ENCODE measurements around the gene ASF1A. TPM values are rescaled to one million over a fixed set of nuclear protein-coding genes. Genes with fewer than 3 reads are reported as not detected.

Gene ASF1A
- total and polyA plus RNA-seq, 4 donors: 5.6 to 27.0 (median 7.2) TPM

DNA sequence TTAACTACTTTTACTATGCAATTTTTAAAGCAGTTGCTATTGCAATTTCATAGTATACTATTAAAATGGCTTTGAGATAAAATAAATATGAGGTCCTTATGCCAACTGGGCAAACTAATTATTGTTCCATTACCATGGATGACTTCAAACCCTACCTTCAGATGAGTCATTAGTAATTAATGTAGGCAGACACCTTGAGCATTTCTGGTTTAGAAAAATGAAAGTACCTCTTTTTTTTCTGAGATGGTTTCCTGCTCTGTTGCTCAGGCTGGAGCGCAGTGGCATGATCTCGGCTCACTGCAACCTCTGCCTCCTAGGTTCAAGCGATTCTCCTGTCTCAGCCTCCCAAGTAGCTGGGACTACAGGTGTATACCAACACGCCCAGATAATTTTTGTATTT, 11.9 kb downstream of the ASF1A start:
- no peaks in the 10 kb centered on the region for H3K9me3 ChIP-seq (ENCODE audit: control insufficient read depth in 4 of 4, low read length in 3 of 4)
- H3K27ac ChIP-seq (ENCODE audit: low read depth in 1 of 2, low read length in 2 of 2): no peak overlapping the region
- no peak overlapping the region for H3K4me3 ChIP-seq (ENCODE audit: low read depth in 1 of 3, low read length in 3 of 3)
- H3K36me3 ChIP-seq (ENCODE audit: control insufficient read depth in 4 of 4, insufficient read depth in 3 of 4, low read depth in 1 of 4, low read length in 3 of 4): peaks cover 0 to 31% (median 24%) of the 10 kb centered on the region in 4 donors
- WGBS: 96% methylated on average over 4 of the region's 4 CpGs
- TF ChIP-seq RXRA (IDR thresholded peaks at IDR 0.05): no peak
- no peak for TF ChIP-seq JUND (IDR thresholded peaks at IDR 0.05)
- no peak for TF ChIP-seq FOXA1 (IDR thresholded peaks at IDR 0.05)
- TF ChIP-seq, protein P1, sequence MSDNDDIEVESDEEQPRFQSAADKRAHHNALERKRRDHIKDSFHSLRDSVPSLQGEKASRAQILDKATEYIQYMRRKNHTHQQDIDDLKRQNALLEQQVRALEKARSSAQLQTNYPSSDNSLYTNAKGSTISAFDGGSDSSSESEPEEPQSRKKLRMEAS (IDR thresholded peaks at IDR 0.05): no peak
- TF ChIP-seq, protein P2, sequence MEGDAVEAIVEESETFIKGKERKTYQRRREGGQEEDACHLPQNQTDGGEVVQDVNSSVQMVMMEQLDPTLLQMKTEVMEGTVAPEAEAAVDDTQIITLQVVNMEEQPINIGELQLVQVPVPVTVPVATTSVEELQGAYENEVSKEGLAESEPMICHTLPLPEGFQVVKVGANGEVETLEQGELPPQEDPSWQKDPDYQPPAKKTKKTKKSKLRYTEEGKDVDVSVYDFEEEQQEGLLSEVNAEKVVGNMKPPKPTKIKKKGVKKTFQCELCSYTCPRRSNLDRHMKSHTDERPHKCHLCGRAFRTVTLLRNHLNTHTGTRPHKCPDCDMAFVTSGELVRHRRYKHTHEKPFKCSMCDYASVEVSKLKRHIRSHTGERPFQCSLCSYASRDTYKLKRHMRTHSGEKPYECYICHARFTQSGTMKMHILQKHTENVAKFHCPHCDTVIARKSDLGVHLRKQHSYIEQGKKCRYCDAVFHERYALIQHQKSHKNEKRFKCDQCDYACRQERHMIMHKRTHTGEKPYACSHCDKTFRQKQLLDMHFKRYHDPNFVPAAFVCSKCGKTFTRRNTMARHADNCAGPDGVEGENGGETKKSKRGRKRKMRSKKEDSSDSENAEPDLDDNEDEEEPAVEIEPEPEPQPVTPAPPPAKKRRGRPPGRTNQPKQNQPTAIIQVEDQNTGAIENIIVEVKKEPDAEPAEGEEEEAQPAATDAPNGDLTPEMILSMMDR (IDR thresholded peaks at IDR 0.05; ENCODE audit: low read depth, low read length, missing input control): no peak
- TF ChIP-seq NR2F2 (IDR thresholded peaks at IDR 0.05): no peak
- no peak for TF ChIP-seq TAF1 (conservative IDR thresholded peaks at IDR 0.05)
- TF ChIP-seq, protein P3, sequence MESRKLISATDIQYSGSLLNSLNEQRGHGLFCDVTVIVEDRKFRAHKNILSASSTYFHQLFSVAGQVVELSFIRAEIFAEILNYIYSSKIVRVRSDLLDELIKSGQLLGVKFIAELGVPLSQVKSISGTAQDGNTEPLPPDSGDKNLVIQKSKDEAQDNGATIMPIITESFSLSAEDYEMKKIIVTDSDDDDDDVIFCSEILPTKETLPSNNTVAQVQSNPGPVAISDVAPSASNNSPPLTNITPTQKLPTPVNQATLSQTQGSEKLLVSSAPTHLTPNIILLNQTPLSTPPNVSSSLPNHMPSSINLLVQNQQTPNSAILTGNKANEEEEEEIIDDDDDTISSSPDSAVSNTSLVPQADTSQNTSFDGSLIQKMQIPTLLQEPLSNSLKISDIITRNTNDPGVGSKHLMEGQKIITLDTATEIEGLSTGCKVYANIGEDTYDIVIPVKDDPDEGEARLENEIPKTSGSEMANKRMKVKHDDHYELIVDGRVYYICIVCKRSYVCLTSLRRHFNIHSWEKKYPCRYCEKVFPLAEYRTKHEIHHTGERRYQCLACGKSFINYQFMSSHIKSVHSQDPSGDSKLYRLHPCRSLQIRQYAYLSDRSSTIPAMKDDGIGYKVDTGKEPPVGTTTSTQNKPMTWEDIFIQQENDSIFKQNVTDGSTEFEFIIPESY (IDR thresholded peaks at IDR 0.05): no peak
- no peak for TF ChIP-seq RAD21 (IDR thresholded peaks at IDR 0.05)
- TF ChIP-seq, protein P4, sequence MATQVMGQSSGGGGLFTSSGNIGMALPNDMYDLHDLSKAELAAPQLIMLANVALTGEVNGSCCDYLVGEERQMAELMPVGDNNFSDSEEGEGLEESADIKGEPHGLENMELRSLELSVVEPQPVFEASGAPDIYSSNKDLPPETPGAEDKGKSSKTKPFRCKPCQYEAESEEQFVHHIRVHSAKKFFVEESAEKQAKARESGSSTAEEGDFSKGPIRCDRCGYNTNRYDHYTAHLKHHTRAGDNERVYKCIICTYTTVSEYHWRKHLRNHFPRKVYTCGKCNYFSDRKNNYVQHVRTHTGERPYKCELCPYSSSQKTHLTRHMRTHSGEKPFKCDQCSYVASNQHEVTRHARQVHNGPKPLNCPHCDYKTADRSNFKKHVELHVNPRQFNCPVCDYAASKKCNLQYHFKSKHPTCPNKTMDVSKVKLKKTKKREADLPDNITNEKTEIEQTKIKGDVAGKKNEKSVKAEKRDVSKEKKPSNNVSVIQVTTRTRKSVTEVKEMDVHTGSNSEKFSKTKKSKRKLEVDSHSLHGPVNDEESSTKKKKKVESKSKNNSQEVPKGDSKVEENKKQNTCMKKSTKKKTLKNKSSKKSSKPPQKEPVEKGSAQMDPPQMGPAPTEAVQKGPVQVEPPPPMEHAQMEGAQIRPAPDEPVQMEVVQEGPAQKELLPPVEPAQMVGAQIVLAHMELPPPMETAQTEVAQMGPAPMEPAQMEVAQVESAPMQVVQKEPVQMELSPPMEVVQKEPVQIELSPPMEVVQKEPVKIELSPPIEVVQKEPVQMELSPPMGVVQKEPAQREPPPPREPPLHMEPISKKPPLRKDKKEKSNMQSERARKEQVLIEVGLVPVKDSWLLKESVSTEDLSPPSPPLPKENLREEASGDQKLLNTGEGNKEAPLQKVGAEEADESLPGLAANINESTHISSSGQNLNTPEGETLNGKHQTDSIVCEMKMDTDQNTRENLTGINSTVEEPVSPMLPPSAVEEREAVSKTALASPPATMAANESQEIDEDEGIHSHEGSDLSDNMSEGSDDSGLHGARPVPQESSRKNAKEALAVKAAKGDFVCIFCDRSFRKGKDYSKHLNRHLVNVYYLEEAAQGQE (IDR thresholded peaks at IDR 0.05): no peak
- no peak for TF ChIP-seq EGR1 (IDR thresholded peaks at IDR 0.05; ENCODE audit: low read depth in 2 of 2)
- no peak for TF ChIP-seq HNF4G (IDR thresholded peaks at IDR 0.05)
- H3K27me3 ChIP-seq (ENCODE audit: control insufficient read depth in 4 of 4, insufficient read depth in 4 of 4, low read length in 3 of 4): no peaks in the 10 kb centered on the region
- DNase-seq (ENCODE audit: low spot score): no peak
- no peak overlapping the region for H3K9ac ChIP-seq (ENCODE audit: low read depth in 1 of 2, low read length in 2 of 2)
- no peaks in the 10 kb centered on the region for H3K4me1 ChIP-seq (ENCODE audit: control insufficient read depth in 4 of 4, insufficient read depth in 4 of 4, low read length in 3 of 4)

DNA sequence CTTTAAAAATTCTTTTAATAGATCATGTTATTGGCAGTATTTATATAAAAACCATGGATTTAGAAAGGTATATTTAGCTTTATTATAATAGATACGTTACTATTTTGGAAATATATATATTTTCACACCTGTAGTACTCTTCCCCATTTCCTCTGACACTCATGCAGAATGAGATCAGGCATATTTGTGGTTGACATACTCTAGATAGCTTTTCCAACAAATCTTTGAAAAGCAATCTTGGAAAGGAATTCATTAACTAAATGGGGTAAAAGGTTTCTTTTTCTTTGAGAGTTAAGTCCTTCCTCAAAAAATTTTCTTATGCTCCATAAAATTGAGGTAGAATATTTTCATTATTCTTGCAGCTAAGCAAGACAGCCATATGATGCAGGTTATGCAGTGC, 14.5 kb downstream of the ASF1A start:
- WGBS: 89% methylated on average over 1 of the region's 1 CpG
- H3K9ac ChIP-seq (ENCODE audit: low read depth in 1 of 2, low read length in 2 of 2): no peak overlapping the region
- DNase-seq (ENCODE audit: low spot score): no peak
- no peak overlapping the region for H3K27ac ChIP-seq (ENCODE audit: low read depth in 1 of 2, low read length in 2 of 2)
- no peaks in the 10 kb centered on the region for H3K9me3 ChIP-seq (ENCODE audit: control insufficient read depth in 4 of 4, low read length in 3 of 4)
- no peak overlapping the region for H3K4me3 ChIP-seq (ENCODE audit: low read depth in 1 of 3, low read length in 3 of 3)
- no peak for TF ChIP-seq EGR1 (IDR thresholded peaks at IDR 0.05; ENCODE audit: low read depth in 2 of 2)
- TF ChIP-seq FOXA2 (IDR thresholded peaks at IDR 0.05): no peak
- TF ChIP-seq, protein P1 (IDR thresholded peaks at IDR 0.05): no peak
- TF ChIP-seq TAF1 (conservative IDR thresholded peaks at IDR 0.05): no peak
- TF ChIP-seq, protein P4 (IDR thresholded peaks at IDR 0.05): no peak
- H3K4me1 ChIP-seq (ENCODE audit: control insufficient read depth in 4 of 4, insufficient read depth in 4 of 4, low read length in 3 of 4): no peaks in the 10 kb centered on the region
- no peaks in the 10 kb centered on the region for H3K27me3 ChIP-seq (ENCODE audit: control insufficient read depth in 4 of 4, insufficient read depth in 4 of 4, low read length in 3 of 4)
- H3K36me3 ChIP-seq (ENCODE audit: control insufficient read depth in 4 of 4, insufficient read depth in 3 of 4, low read depth in 1 of 4, low read length in 3 of 4): peaks cover 0 to 42% (median 36%) of the 10 kb centered on the region in 4 donors
